Thoracic aorta (tissue), 2 donors: Measurements from ENCODE around the gene ARHGEF17. TPM values are rescaled to one million over a fixed set of nuclear protein-coding genes. Genes with fewer than 3 reads are reported as not detected.
A peak's percentile ranks its signal among the peaks of the same experiment; 100 is the strongest.

ENCODE experiments used
- ATAC-seq: fragments of 150-250 bp; one replicate; pipeline ENCODE4 v1.8.0; 2017; ENCODE audit warnings: low read depth; ENCODE audit not compliant: insufficient number of reproducible peaks, low FRiP score
- DNase-seq: peaks from one replicate; pipeline ENCODE4 v3.0.0-alpha.2; 2020; ENCODE audit warnings: low spot score
- H3K27ac ChIP-seq, 2 donors: fragments of 200-600 bp; sonication (generic); 1 replicate in 1 of 2; 2 replicates in 1 of 2; pipeline ENCODE4 v1.5.1; 2016; ENCODE audit warnings: mild to moderate bottlenecking in 2 of 2, moderate library complexity in 2 of 2
- H3K27me3 ChIP-seq: fragments of 200-600 bp; sonication (generic); replicated peaks from 2 replicates; pipeline ENCODE4 v1.6.0; 2016; ENCODE audit warnings: mild to moderate bottlenecking; ENCODE audit not compliant: insufficient read depth
- H3K36me3 ChIP-seq: fragments of 200-600 bp; sonication (generic); one replicate; pipeline ENCODE4 v1.5.1; 2016
- H3K4me1 ChIP-seq, 2 donors: fragments of 200-600 bp; sonication (generic); 1 replicate in 1 of 2; 2 replicates in 1 of 2; pipeline versions ENCODE4 v1.5.1 to v1.6.0; 2016; ENCODE audit warnings: low read depth in 2 of 2, mild to moderate bottlenecking in 1 of 2; ENCODE audit not compliant: control insufficient read depth in 1 of 2
- H3K4me3 ChIP-seq: fragments of 200-600 bp; sonication (generic); 2 replicates; pipeline ENCODE4 v1.5.1; 2016; ENCODE audit warnings: mild to moderate bottlenecking
- H3K9me3 ChIP-seq: fragments of 200-600 bp; sonication (generic); 2 replicates; pipeline ENCODE4 v1.5.1; 2016
- total RNA-seq, 2 donors: library from RNA; depleted of rRNA; stranded (reverse); fragments of >200 nt; gene quantifications; one replicate each; pipeline versions ENCODE4 v1.1.0 to v1.2.3, GENCODE V29; 2016
- TF ChIP-seq, protein P1 (sequence below): fragments of 200-600 bp; sonication (generic); IDR thresholded peaks from one replicate; pipeline ENCODE4 v1.5.1; 2019; ENCODE audit warnings: antibody characterized with exemption

The ARHGEF17 gene
- total RNA-seq, 2 donors from 2014 or later, result 244 to 308 TPM

DNA sequence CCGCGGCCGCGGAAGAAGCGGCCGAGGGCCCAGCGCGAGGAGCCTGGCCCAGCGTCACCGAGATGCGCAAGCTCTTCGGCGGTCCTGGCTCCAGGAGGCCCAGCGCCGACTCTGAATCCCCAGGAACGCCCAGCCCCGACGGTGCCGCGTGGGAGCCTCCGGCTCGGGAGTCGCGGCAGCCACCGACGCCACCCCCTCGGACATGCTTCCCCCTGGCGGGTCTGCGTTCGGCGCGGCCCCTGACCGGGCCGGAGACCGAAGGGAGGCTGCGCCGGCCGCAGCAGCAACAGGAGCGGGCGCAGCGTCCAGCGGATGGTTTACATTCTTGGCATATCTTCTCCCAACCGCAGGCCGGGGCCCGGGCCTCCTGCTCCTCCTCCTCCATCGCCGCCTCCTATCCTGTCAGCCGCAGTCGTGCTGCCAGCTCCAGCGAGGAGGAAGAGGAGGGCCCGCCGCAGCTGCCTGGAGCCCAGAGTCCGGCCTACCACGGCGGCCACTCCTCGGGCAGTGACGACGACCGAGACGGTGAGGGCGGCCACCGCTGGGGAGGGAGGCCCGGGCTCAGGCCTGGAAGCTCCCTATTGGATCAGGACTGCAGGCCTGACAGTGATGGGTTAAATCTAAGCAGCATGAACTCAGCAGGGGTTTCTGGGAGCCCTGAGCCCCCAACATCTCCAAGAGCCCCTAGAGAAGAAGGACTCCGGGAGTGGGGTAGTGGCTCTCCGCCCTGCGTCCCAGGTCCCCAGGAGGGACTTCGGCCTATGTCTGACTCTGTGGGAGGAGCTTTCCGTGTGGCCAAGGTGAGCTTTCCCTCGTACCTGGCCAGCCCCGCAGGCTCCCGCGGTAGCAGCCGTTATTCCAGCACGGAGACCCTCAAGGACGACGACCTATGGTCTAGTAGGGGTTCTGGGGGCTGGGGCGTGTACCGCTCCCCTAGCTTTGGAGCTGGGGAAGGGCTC lies 1.2 kb downstream of the ARHGEF17 start:
- H3K27me3 ChIP-seq, result no peaks in the 10 kb centered on the region
- ATAC-seq (peak; percentile 61), DNase-seq (peak; percentile 75)
- H3K4me3 ChIP-seq, result peak overlapping the region; percentile 81
- peak overlapping the region; percentile 98 to 100 for H3K27ac ChIP-seq
- H3K4me1 ChIP-seq, result peaks cover 15 to 38% of the 10 kb centered on the region in 2 donors
- no peaks in the 10 kb centered on the region for H3K9me3 ChIP-seq
- TF ChIP-seq, protein P1, sequence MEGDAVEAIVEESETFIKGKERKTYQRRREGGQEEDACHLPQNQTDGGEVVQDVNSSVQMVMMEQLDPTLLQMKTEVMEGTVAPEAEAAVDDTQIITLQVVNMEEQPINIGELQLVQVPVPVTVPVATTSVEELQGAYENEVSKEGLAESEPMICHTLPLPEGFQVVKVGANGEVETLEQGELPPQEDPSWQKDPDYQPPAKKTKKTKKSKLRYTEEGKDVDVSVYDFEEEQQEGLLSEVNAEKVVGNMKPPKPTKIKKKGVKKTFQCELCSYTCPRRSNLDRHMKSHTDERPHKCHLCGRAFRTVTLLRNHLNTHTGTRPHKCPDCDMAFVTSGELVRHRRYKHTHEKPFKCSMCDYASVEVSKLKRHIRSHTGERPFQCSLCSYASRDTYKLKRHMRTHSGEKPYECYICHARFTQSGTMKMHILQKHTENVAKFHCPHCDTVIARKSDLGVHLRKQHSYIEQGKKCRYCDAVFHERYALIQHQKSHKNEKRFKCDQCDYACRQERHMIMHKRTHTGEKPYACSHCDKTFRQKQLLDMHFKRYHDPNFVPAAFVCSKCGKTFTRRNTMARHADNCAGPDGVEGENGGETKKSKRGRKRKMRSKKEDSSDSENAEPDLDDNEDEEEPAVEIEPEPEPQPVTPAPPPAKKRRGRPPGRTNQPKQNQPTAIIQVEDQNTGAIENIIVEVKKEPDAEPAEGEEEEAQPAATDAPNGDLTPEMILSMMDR, result no peak
- peaks cover 6% of the 10 kb centered on the region for H3K36me3 ChIP-seq

DNA sequence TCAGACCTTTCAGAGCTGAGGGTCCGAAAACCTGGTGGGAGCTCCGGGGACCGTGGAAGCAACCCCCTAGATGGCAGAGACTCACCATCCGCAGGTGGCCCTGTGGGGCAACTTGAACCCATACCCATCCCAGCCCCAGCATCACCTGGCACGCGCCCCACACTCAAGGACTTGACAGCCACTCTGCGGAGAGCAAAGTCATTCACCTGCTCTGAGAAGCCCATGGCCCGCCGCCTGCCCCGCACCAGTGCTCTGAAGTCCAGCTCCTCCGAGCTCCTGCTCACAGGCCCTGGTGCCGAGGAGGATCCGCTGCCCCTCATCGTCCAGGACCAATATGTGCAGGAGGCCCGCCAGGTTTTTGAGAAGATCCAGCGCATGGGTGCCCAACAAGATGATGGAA lies 2.0 kb downstream of the ARHGEF17 start:
- TF ChIP-seq, protein P1, result no peak
- Histone ChIP-seq H3K4me3 (peak overlapping the region; percentile 81), H3K27me3 (no peaks in the 10 kb centered on the region), H3K27ac (peak overlapping the region; percentile 98 to 100), H3K4me1 (peaks cover 21 to 47% of the 10 kb centered on the region in 2 donors), H3K9me3 (no peaks in the 10 kb centered on the region), H3K36me3 (peaks cover 6% of the 10 kb centered on the region)
- no peak for DNase-seq
- no peak for ATAC-seq

DNA sequence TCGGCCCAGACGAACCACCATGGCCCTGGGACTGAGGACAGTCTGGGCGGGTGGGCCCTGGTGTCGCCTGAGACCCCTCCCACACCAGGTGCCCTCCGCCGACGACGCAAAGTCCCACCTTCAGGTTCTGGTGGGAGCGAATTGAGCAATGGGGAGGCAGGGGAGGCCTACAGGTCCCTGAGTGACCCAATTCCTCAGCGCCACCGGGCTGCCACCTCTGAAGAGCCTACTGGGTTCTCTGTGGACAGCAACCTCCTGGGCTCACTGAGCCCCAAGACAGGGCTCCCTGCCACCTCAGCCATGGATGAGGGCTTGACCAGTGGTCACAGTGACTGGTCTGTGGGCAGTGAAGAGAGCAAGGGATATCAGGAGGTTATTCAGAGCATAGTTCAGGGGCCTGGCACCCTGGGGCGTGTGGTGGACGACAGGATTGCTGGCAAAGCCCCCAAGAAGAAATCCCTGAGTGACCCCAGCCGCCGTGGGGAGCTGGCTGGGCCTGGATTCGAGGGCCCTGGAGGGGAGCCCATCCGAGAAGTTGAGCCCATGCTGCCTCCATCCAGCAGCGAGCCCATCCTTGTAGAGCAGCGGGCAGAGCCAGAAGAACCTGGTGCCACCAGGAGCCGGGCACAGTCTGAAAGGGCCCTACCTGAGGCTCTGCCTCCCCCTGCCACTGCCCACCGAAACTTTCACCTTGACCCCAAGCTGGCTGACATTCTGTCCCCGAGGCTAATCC lies 2.8 kb downstream of the ARHGEF17 start:
- Histone ChIP-seq H3K36me3 (peaks cover 6% of the 10 kb centered on the region), H3K27ac (peak overlapping the region; percentile 98 to 100), H3K4me1 (peaks cover 26 to 54% of the 10 kb centered on the region in 2 donors), H3K9me3 (no peaks in the 10 kb centered on the region), H3K27me3 (no peaks in the 10 kb centered on the region), H3K4me3 (peak overlapping the region; percentile 81)
- DNase-seq (no peak), ATAC-seq (no peak)
- TF ChIP-seq, protein P1, result no peak

GRCh38 chr11:73311394-73311869 lies 3.4 kb downstream of the ARHGEF17 start:
- no peaks in the 10 kb centered on the region for H3K27me3 ChIP-seq
- DNase-seq, result no peak
- TF ChIP-seq, protein P1, result no peak
- no peaks in the 10 kb centered on the region for H3K9me3 ChIP-seq
- no peak for ATAC-seq
- peak overlapping the region; percentile 81 for H3K4me3 ChIP-seq
- peak overlapping the region; percentile 98 to 100 for H3K27ac ChIP-seq
- H3K36me3 ChIP-seq, result peaks cover 6% of the 10 kb centered on the region
- H3K4me1 ChIP-seq, result peaks cover 32 to 59% of the 10 kb centered on the region in 2 donors

DNA sequence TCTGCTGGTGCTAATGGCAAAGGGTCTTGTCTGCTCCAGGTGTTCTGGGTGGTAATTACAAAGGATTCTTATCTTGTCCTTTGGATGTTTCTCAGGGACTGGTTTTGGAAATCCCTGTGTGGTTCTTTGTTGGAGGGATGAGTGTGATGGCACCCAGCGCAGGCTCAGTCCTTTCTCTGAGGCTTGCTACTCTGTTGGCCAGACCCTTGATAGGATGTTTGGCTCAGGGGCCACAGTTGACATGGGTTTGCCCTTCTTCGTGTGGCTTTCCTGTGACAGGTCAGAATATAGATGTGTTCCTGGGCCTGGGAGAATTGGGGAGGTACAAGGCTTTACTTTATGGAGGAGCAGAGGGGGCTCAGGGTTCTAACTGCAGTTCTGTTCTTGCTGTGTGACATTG lies 4.0 kb downstream of the ARHGEF17 start:
- H3K4me3 ChIP-seq, result peak overlapping the region; percentile 81
- no peaks in the 10 kb centered on the region for H3K9me3 ChIP-seq
- H3K27ac ChIP-seq, result peak overlapping the region; percentile 98 to 100
- DNase-seq (no peak), ATAC-seq (no peak)
- no peaks in the 10 kb centered on the region for H3K27me3 ChIP-seq
- H3K36me3 ChIP-seq, result peaks cover 6% of the 10 kb centered on the region
- TF ChIP-seq, protein P1, result no peak
- H3K4me1 ChIP-seq, result peaks cover 32 to 59% of the 10 kb centered on the region in 2 donors
